ENCODE data around the gene FUT1. TPM values are rescaled to one million over a fixed set of nuclear protein-coding genes. Genes with fewer than 3 reads are reported as not detected.

FUT1 gene
- total and polyA plus RNA-seq, 10 of the 15 experiments (the other 5 are each of a cell fraction or from before 2014, with no cell fraction given), result 0.01 TPM; not detected in 9

DNA sequence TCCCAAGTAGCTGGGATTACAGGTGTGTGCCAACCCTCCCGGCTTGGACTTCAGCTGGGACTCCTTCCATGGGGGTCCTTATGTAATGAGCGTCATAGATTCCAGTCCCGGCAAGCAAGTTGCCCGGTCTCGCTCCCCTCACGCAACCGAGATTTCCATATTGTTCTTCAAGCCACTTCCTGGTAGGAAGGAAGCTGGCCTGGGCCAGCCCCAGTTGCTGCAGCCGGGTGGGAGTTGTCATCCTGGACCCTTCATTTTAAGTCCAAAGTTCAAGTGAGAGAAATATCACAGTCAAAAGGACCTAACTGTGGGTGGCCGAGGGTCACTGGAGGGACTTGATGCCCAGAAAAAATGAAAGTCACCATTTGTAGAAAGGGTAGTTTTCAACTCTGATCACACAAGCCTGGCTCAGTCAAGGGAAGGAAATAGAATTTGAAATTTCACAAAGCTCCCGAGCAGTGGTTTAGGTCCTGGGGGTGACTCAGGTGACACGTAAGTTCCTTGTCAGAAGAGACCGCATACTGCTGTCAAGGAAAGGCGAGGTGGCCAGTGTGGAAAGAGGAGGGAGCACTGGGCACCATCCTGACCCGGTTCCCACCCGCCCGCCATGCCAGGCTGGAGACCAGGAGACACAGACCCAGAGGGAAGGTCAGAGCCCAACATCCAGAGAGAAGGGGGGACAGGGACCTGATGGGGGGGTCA lies 8.2 kb upstream of the FUT1 start:
- peak overlapping the region; percentile 44 for H2AFZ ChIP-seq (ENCODE audit: control insufficient read depth, low read depth, low read length)
- intact Hi-C loops (cut with micrococcal nuclease; ENCODE audit: unreplicated experiment) (no loop called here), in situ Hi-C loops (cut with MboI) (no loop called here)
- TF ChIP-seq YY1 (IDR thresholded peaks at IDR 0.05; ENCODE audit: low read depth, low read length) (no peak), POLR2AphosphoS2 (IDR thresholded peaks at IDR 0.05; ENCODE audit: low read depth, low read length) (no peak), ZNF217 (IDR thresholded peaks at IDR 0.05) (no peak), CHD1 (IDR thresholded peaks at IDR 0.05; ENCODE audit: low read depth, low read length) (no peak), IKZF2 (IDR thresholded peaks at IDR 0.05) (no peak), STAT3 (IDR thresholded peaks at IDR 0.05; ENCODE audit: low read depth, low read length) (no peak)
- ChIA-PET POLR2A (no interaction called here), SMC1A (ENCODE audit: uncharacterized antibody, unreplicated experiment) (interaction anchor here (0.6 kb wide), 1 partner anchor 436 kb away, joined by 3 read pairs; no protein-coding TSS in a partner anchor), RAD21 (ENCODE audit: unreplicated experiment) (no interaction called here), CTCF (interaction anchor here (0.6 to 1.1 kb wide), 3 partner anchors 40 to 480 kb away, joined by 3 read pairs; no protein-coding TSS in a partner anchor)
- H3K9ac ChIP-seq (ENCODE audit: control insufficient read depth, insufficient read depth, low read length), result no peak overlapping the region
- FAIRE-seq (no peak), DNase-seq (ENCODE audit: low read depth, low spot score) (no peak), ATAC-seq (no peak)
- H3K4me2 ChIP-seq (ENCODE audit: control insufficient read depth, insufficient read depth), result no peak overlapping the region
- H4K20me1 ChIP-seq (ENCODE audit: control insufficient read depth, insufficient read depth), result no peaks in the 10 kb centered on the region
- BruUV-seq (replicated peaks), result no TSS peak
- no peaks in the 10 kb centered on the region for H3K79me2 ChIP-seq (ENCODE audit: control insufficient read depth, insufficient read depth, low read length)
- no peaks in the 10 kb centered on the region for H3K9me3 ChIP-seq (replicated peaks; ENCODE audit: control insufficient read depth, insufficient read depth, low read length)
- H3K27ac ChIP-seq (ENCODE audit: control insufficient read depth, insufficient read depth), result no peak overlapping the region
- H3K4me3 ChIP-seq, result no peak overlapping the region
- no peaks in the 10 kb centered on the region for H3K27me3 ChIP-seq (replicated peaks in 1 of 2; ENCODE audit: control insufficient read depth in 2 of 2, insufficient read depth in 2 of 2, low read length in 1 of 2)
- no peaks in the 10 kb centered on the region for H3K4me1 ChIP-seq (ENCODE audit: control insufficient read depth, insufficient read depth, low read length)
- no peaks in the 10 kb centered on the region for H3K36me3 ChIP-seq (ENCODE audit: control insufficient read depth in 2 of 2, insufficient read depth in 2 of 2, low read length in 1 of 2)
- 16% methylated on average over 16 of the region's 16 CpGs for WGBS (ENCODE audit: insufficient coverage, insufficient replicate concordance, low lambda C conversion rate, missing lambda C conversion rate)

DNA sequence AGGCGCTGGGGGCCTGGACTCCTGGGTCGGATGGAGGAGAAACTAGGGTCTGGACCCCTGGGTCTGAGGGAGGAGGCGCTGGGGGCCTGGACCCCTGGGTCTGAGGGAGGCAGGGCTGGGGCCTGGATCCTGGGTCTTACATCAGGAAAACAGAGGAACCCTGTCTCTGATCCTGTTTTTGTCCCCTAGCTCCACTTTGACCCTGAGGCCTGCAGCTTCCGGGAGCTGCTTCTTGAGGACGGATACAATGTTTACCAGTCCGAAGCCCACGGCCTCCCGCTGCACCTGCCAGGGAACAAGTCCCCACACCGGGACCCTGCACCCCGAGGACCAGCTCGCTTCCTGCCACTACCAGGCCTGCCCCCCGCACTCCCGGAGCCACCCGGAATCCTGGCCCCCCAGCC lies 5.3 kb upstream of the FUT1 start:
- BruUV-seq (replicated peaks), result no TSS peak
- ChIA-PET RAD21 (ENCODE audit: unreplicated experiment) (no interaction called here), CTCF (interaction anchor here (0.7 to 2.3 kb wide), 2 partner anchors 85 to 1391 kb away, joined by 3 to 5 read pairs; no protein-coding TSS in a partner anchor), SMC1A (ENCODE audit: uncharacterized antibody, unreplicated experiment) (no interaction called here), POLR2A (no interaction called here)
- Histone ChIP-seq H2AFZ (ENCODE audit: control insufficient read depth, low read depth, low read length) (no peak overlapping the region), H4K20me1 (ENCODE audit: control insufficient read depth, insufficient read depth) (no peaks in the 10 kb centered on the region), H3K27me3 (replicated peaks in 1 of 2; ENCODE audit: control insufficient read depth in 2 of 2, insufficient read depth in 2 of 2, low read length in 1 of 2) (peaks cover 2 to 3% of the 10 kb centered on the region in 2 experiments; a peak in 3 of 4 replicates), H3K4me1 (ENCODE audit: control insufficient read depth, insufficient read depth, low read length) (no peaks in the 10 kb centered on the region), H3K27ac (ENCODE audit: control insufficient read depth, insufficient read depth) (no peak overlapping the region), H3K9ac (ENCODE audit: control insufficient read depth, insufficient read depth, low read length) (no peak overlapping the region), H3K4me2 (ENCODE audit: control insufficient read depth, insufficient read depth) (no peak overlapping the region), H3K79me2 (ENCODE audit: control insufficient read depth, insufficient read depth, low read length) (no peaks in the 10 kb centered on the region), H3K4me3 (no peak overlapping the region), H3K9me3 (replicated peaks; ENCODE audit: control insufficient read depth, insufficient read depth, low read length) (no peaks in the 10 kb centered on the region), H3K36me3 (ENCODE audit: control insufficient read depth in 2 of 2, insufficient read depth in 2 of 2, low read length in 1 of 2) (no peaks in the 10 kb centered on the region)
- intact Hi-C loops (cut with micrococcal nuclease; ENCODE audit: unreplicated experiment) (no loop called here), in situ Hi-C loops (cut with MboI) (no loop called here)
- FAIRE-seq (no peak), DNase-seq (ENCODE audit: low read depth, low spot score) (no peak), ATAC-seq (no peak)
- no peak for TF ChIP-seq ZNF622 (IDR thresholded peaks at IDR 0.05)
- no peak for TF ChIP-seq RAD51 (IDR thresholded peaks at IDR 0.05)
- no peak for TF ChIP-seq TBL1XR1 (IDR thresholded peaks at IDR 0.05; ENCODE audit: low read depth, low read length)
- TF ChIP-seq, protein P1, sequence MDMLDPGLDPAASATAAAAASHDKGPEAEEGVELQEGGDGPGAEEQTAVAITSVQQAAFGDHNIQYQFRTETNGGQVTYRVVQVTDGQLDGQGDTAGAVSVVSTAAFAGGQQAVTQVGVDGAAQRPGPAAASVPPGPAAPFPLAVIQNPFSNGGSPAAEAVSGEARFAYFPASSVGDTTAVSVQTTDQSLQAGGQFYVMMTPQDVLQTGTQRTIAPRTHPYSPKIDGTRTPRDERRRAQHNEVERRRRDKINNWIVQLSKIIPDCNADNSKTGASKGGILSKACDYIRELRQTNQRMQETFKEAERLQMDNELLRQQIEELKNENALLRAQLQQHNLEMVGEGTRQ (IDR thresholded peaks at IDR 0.05; ENCODE audit: borderline replicate concordance, low read depth, low read length), result no peak
- TF ChIP-seq, protein P2, sequence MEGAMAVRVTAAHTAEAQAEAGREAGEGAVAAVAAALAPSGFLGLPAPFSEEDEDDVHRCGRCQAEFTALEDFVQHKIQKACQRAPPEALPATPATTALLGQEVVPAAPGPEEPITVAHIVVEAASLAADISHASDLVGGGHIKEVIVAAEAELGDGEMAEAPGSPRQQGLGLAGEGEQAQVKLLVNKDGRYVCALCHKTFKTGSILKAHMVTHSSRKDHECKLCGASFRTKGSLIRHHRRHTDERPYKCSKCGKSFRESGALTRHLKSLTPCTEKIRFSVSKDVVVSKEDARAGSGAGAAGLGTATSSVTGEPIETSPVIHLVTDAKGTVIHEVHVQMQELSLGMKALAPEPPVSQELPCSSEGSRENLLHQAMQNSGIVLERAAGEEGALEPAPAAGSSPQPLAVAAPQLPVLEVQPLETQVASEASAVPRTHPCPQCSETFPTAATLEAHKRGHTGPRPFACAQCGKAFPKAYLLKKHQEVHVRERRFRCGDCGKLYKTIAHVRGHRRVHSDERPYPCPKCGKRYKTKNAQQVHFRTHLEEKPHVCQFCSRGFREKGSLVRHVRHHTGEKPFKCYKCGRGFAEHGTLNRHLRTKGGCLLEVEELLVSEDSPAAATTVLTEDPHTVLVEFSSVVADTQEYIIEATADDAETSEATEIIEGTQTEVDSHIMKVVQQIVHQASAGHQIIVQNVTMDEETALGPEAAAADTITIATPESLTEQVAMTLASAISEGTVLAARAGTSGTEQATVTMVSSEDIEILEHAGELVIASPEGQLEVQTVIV (IDR thresholded peaks at IDR 0.05; ENCODE audit: borderline replicate concordance, partially characterized antibody), result no peak
- TF ChIP-seq MYC (IDR thresholded peaks at IDR 0.05; ENCODE audit: insufficient read depth, insufficient read length, insufficient replicate concordance, low read length, severe bottlenecking), result no peak
- TF ChIP-seq SMARCA5 (IDR thresholded peaks at IDR 0.05), result no peak
- TF ChIP-seq SMAD1 (IDR thresholded peaks at IDR 0.05; ENCODE audit: low read depth, partially characterized antibody), result no peak
- no peak for TF ChIP-seq JUNB (IDR thresholded peaks at IDR 0.05)
- 55% methylated on average over 14 of the region's 14 CpGs for WGBS (ENCODE audit: insufficient coverage, insufficient replicate concordance, low lambda C conversion rate, missing lambda C conversion rate)

All from GM12878 (cell line).